ENCODE data around the gene RALGAPA1. TPM values are rescaled to one million over a fixed set of nuclear protein-coding genes. Genes with fewer than 3 reads are reported as not detected.

RALGAPA1 gene
- total and polyA plus RNA-seq, 2 of the 13 experiments (the other 11 are each of a cell fraction or from before 2014, with no cell fraction given), result 65.0 to 89.2 TPM

DNA sequence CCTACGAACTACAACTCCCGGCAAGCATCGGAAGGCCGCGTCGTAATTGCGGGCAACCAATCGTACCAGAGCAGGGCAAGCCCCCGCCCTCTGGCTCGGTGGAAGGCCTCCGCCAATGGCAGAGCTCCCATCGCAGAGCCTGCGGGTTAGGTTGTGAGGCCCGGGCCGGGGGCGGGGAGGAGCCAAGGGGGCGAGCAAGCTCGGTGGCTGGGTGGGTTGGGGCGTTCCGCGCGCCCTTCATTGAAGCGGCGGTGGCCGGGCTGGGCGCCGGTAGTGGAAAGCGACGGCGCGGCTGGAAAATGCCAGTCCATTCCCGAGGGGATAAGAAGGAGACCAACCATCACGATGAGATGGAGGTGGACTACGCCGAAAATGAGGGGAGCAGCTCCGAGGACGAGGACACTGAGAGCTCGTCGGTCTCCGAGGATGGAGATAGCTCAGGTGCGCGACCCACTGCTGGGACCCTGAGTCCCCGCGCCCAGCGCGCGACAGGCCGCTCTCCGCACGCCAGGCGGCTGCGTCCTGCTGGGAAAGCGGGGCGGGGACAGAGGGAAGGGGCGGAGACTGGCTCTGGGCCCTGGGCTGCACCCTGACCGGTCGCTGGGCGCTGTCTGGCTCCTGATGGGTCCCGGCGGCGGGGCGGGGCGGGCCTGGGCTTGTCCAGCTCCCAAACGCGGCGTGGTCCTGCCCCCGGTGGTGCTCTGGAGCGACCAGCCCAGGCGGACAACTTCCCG lies 17.3 kb upstream of the RALGAPA1 start, which contains the start of gene BRMS1L (continued):
- TF ChIP-seq, protein P1, sequence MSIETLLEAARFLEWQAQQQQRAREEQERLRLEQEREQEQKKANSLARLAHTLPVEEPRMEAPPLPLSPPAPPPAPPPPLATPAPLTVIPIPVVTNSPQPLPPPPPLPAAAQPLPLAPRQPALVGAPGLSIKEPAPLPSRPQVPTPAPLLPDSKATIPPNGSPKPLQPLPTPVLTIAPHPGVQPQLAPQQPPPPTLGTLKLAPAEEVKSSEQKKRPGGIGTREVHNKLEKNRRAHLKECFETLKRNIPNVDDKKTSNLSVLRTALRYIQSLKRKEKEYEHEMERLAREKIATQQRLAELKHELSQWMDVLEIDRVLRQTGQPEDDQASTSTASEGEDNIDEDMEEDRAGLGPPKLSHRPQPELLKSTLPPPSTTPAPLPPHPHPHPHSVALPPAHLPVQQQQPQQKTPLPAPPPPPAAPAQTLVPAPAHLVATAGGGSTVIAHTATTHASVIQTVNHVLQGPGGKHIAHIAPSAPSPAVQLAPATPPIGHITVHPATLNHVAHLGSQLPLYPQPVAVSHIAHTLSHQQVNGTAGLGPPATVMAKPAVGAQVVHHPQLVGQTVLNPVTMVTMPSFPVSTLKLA (IDR thresholded peaks at IDR 0.05), result peak; percentile 53
- TF ChIP-seq DMAP1 (CRISPR knock-in tag; IDR thresholded peaks at IDR 0.05), result peak; percentile 100
- peak; percentile 91 for TF ChIP-seq GFI1 (CRISPR knock-in tag; IDR thresholded peaks at IDR 0.05; ENCODE audit: borderline replicate concordance)
- TF ChIP-seq ETV6 (CRISPR knock-in tag; conservative IDR thresholded peaks at IDR 0.05), result peak; percentile 98
- no peak for TF ChIP-seq NFIB (CRISPR knock-in tag; IDR thresholded peaks at IDR 0.05; ENCODE audit: borderline replicate concordance)
- TF ChIP-seq ZNF552 (CRISPR knock-in tag; IDR thresholded peaks at IDR 0.05; ENCODE audit: borderline replicate concordance), result peak; percentile 98; the same call in 1 of the 2 replicates
- TF ChIP-seq, protein P2, sequence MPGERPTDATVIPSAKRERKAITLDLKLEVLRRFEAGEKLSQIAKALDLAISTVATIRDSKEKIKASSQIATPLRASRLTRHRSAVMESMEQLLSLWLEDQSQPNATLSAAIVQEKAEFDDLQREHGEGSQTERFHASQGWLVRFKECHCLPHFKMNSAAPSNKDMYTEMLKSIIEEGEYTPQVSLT (CRISPR knock-in tag; IDR thresholded peaks at IDR 0.05; ENCODE audit: borderline replicate concordance, low read depth), result peak; percentile 96; the same call in 1 of the 2 replicates
- TF ChIP-seq ZBTB21 (CRISPR knock-in tag; IDR thresholded peaks at IDR 0.05), result peak; percentile 50; the same call in 1 of the 2 replicates
- peak; percentile 82 for TF ChIP-seq ZNF263 (CRISPR knock-in tag; IDR thresholded peaks at IDR 0.05)
- TF ChIP-seq, protein P3, sequence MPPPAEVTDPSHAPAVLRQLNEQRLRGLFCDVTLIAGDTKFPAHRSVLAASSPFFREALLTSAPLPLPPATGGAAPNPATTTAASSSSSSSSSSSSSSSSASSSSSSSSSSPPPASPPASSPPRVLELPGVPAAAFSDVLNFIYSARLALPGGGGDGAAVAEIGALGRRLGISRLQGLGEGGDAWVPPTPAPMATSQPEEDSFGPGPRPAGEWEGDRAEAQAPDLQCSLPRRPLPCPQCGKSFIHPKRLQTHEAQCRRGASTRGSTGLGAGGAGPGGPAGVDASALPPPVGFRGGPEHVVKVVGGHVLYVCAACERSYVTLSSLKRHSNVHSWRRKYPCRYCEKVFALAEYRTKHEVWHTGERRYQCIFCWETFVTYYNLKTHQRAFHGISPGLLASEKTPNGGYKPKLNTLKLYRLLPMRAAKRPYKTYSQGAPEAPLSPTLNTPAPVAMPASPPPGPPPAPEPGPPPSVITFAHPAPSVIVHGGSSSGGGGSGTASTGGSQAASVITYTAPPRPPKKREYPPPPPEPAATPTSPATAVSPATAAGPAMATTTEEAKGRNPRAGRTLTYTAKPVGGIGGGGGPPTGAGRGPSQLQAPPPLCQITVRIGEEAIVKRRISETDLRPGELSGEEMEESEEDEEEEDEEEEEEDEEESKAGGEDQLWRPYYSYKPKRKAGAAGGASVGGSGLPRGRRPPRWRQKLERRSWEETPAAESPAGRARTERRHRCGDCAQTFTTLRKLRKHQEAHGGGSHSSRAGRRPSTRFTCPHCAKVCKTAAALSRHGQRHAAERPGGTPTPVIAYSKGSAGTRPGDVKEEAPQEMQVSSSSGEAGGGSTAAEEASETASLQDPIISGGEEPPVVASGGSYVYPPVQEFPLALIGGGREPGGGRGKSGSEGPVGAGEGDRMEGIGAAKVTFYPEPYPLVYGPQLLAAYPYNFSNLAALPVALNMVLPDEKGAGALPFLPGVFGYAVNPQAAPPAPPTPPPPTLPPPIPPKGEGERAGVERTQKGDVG (CRISPR knock-in tag; IDR thresholded peaks at IDR 0.05; ENCODE audit: borderline replicate concordance), result peak; percentile 100
- peak; percentile 99 for TF ChIP-seq SP140L (CRISPR knock-in tag; IDR thresholded peaks at IDR 0.05; ENCODE audit: borderline replicate concordance)
- peak; percentile 98; the same call in 1 of the 2 replicates for TF ChIP-seq ZNF577 (CRISPR knock-in tag; IDR thresholded peaks at IDR 0.05; ENCODE audit: borderline replicate concordance, low read depth)
- 0 out of 2 replicates have a peak, but pooled peaks have one; percentile 78 for TF ChIP-seq HMG20B (CRISPR knock-in tag; conservative IDR thresholded peaks at IDR 0.05)
- TF ChIP-seq, protein P4, sequence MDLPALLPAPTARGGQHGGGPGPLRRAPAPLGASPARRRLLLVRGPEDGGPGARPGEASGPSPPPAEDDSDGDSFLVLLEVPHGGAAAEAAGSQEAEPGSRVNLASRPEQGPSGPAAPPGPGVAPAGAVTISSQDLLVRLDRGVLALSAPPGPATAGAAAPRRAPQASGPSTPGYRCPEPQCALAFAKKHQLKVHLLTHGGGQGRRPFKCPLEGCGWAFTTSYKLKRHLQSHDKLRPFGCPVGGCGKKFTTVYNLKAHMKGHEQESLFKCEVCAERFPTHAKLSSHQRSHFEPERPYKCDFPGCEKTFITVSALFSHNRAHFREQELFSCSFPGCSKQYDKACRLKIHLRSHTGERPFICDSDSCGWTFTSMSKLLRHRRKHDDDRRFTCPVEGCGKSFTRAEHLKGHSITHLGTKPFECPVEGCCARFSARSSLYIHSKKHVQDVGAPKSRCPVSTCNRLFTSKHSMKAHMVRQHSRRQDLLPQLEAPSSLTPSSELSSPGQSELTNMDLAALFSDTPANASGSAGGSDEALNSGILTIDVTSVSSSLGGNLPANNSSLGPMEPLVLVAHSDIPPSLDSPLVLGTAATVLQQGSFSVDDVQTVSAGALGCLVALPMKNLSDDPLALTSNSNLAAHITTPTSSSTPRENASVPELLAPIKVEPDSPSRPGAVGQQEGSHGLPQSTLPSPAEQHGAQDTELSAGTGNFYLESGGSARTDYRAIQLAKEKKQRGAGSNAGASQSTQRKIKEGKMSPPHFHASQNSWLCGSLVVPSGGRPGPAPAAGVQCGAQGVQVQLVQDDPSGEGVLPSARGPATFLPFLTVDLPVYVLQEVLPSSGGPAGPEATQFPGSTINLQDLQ (CRISPR knock-in tag; IDR thresholded peaks at IDR 0.05), result peak; percentile 97
- TF ChIP-seq, protein P5, sequence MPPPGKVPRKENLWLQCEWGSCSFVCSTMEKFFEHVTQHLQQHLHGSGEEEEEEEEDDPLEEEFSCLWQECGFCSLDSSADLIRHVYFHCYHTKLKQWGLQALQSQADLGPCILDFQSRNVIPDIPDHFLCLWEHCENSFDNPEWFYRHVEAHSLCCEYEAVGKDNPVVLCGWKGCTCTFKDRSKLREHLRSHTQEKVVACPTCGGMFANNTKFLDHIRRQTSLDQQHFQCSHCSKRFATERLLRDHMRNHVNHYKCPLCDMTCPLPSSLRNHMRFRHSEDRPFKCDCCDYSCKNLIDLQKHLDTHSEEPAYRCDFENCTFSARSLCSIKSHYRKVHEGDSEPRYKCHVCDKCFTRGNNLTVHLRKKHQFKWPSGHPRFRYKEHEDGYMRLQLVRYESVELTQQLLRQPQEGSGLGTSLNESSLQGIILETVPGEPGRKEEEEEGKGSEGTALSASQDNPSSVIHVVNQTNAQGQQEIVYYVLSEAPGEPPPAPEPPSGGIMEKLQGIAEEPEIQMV (CRISPR knock-in tag; IDR thresholded peaks at IDR 0.05; ENCODE audit: low read depth), result peak; percentile 97
- TF ChIP-seq RFX3 (CRISPR knock-in tag; IDR thresholded peaks at IDR 0.05), result peak; percentile 55; the same call in 1 of the 2 replicates
- TF ChIP-seq NFE2L2 (IDR thresholded peaks at IDR 0.05; ENCODE audit: low read length), result no peak
- no peak; the same call in none of the 2 replicates for TF ChIP-seq ZKSCAN1 (IDR thresholded peaks at IDR 0.05; ENCODE audit: low read length)
